22Rv1 (cell line): ENCODE results near the gene METTL13.

Source experiments
- H3K27ac ChIP-seq: fragments of 450-650 bp; 2 replicates; pipeline ENCODE4 v1.5.1; 2017
- ZFX ChIP-seq: fragments of 450-650 bp; IDR thresholded peaks from 2 replicates; pipeline ENCODE4 v1.6.1; 2017; ENCODE audit warnings: antibody characterized with exemption, borderline replicate concordance
- TF ChIP-seq, protein P1 (sequence below): fragments of 450-650 bp; IDR thresholded peaks from 2 replicates; pipeline ENCODE4 v1.5.1; 2017; ENCODE audit warnings: mild to moderate bottlenecking

The METTL13 gene

DNA sequence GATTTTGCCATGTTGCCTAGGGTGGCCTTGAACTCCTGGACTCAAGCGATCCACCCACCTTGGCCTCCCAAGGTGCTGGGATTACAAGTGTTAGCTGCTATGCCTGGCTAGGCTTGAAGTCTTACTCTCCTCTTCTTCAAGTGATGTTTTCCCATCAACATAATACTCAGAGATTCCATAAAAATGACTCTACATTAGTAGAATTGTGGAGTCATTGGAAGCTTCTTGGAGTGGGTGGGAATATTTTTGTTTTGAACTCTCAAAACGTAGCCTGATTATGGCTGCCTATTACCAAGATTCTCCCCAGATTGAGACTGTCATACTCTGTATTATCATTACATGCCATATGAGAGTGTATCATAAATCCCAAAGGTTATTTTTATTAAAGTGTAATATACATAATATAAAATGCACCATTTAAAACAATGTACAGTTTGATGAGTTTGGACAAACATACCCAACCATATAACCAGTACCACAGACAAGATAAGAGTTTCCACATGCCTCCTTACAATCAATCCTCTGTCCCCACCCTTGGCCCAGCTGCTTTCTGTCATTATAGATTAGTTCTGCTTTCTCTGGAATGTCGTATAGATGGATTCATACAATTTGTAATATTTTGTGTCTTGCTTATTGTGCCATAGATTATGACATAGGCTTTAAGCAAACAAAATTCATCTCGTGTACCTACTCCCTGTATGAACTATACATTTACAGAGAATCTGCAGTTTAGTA lies 51.8 kb downstream of the METTL13 start:
- no peak overlapping the region for H3K27ac ChIP-seq
- no peak for TF ChIP-seq ZFX

GRCh38 chr1:171834821-171835220 lies 53.4 kb downstream of the METTL13 start:
- H3K27ac ChIP-seq = no peak overlapping the region
- TF ChIP-seq, protein P1, sequence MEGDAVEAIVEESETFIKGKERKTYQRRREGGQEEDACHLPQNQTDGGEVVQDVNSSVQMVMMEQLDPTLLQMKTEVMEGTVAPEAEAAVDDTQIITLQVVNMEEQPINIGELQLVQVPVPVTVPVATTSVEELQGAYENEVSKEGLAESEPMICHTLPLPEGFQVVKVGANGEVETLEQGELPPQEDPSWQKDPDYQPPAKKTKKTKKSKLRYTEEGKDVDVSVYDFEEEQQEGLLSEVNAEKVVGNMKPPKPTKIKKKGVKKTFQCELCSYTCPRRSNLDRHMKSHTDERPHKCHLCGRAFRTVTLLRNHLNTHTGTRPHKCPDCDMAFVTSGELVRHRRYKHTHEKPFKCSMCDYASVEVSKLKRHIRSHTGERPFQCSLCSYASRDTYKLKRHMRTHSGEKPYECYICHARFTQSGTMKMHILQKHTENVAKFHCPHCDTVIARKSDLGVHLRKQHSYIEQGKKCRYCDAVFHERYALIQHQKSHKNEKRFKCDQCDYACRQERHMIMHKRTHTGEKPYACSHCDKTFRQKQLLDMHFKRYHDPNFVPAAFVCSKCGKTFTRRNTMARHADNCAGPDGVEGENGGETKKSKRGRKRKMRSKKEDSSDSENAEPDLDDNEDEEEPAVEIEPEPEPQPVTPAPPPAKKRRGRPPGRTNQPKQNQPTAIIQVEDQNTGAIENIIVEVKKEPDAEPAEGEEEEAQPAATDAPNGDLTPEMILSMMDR = no peak
- no peak for TF ChIP-seq ZFX

DNA sequence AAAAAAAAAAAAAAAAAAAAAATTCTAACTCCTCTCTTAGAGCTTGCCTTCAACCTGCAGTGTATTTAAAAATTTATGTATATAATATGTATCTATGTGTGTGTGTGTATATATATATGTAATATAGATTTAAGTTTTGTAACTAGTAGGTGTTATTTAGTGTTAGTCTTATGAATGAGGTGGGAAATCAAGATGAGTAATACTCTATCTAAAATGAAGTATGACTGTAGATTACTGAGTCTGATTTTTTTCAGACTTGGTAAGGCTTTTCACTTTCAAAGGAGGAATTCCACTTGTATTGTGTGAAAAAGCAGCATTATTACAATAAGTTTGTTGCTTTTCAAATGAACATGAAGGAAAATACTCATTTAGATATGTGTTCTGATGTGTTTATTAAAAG lies 54.4 kb downstream of the METTL13 start:
- no peak overlapping the region for H3K27ac ChIP-seq
- TF ChIP-seq, protein P1 = no peak
- no peak for TF ChIP-seq ZFX

DNA sequence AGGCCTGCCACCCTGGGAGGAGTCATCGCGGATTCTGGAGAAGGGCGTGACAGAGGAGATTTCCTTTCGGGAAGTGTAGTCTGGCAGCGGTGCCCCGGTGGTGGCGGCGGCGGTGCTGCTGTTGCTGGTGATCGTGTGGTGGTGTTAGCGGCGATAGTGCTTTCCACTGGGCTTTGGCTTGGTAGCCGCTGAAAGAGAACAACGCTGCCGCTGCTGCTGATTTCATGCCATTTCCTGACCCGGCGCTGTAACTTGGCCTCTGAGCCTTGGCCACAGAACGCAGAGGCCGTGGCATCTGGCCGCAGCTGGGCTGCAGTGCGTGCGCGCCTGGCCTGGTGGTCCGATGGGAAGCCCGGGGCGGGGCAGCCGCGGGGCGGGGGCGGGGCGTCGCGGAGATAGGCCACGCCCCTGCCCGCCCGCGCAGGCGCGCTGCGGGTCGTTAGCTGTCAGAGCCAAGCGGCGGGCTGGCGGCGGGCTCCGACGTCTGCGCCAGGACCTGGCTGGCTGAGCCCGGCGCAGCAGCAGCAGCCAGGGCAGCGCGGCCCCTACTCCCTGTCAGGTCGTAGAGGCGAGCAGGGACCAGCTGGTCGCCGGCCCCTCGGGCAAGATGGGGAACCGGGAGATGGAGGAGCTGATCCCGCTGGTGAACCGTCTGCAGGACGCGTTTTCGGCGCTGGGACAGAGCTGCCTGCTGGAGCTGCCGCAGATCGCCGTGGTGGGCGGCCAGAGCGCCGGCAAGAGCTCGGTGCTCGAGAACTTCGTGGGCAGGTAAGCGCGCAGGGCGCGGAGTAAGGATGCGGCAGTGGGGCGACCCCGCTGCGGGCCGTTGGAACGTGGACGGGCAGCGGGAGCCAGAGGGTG lies 59.8 kb downstream of the METTL13 start, which contains the start of gene DNM3:
TSS of gene DNM3 (plus strand) at position 449 of the 861 bp plus-strand sequence. CDS start at position 608, 159 bp downstream.
- H3K27ac ChIP-seq = peak within 1 kb of the TSS; percentile 48

GRCh38 chr1:171841931-171842761 lies 60.7 kb downstream of the METTL13 start:
- no peak overlapping the region for H3K27ac ChIP-seq
- TF ChIP-seq ZFX = no peak
- TF ChIP-seq, protein P1 = no peak

More for the DNA sequence above, 59.8 kb downstream of the METTL13 start, which contains the start of gene DNM3:
- TF ChIP-seq ZFX = no peak
- TF ChIP-seq, protein P1 = peak; percentile 10

DNA sequence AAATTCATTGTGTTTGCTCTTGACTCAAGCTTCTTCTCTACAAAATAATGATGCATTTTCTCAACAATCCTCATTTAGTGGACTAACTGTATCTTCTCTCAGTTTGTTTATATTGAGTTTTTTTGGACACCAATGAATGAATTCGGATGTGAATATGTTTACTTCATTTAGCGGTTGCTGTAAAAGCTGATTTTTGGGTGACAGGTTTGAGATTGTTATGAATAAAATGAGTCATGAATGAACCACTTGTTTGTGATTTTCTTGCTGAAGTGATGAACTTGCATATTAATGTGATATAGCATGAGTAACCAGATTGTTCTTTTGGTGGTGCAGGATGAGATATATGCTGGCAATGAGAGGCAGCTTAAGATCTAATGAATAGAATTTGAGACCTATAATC lies 62.9 kb downstream of the METTL13 start:
- no peak overlapping the region for H3K27ac ChIP-seq
- TF ChIP-seq, protein P1 = no peak
- no peak for TF ChIP-seq ZFX

DNA sequence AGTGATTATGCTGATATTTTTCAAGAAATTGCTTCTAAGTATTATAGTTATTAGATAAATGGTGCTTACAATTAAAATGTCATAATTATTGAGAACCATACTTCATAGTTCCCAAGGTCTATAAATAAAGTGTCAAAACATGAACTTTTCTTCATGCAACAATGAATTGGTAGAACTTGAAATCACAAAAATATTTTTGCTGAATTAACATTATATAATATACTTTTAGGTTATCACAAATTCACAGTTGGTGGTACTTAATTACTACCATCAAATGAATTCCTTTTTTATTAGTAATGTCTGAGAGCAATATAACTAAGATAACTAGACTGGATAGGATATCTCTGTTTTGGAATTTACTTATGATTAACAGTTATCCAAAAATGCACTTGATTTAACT lies 64.5 kb downstream of the METTL13 start:
- no peak overlapping the region for H3K27ac ChIP-seq
- no peak for TF ChIP-seq ZFX
- TF ChIP-seq, protein P1 = no peak
